ENCODE results near the gene RIMBP2.

RIMBP2 gene

GRCh38 chr12:130391186-130391585 lies 324.9 kb downstream of the RIMBP2 start:
- H3K27me3 ChIP-seq (replicated peaks; ENCODE audit: insufficient read depth, low read length), result no peaks in the 10 kb centered on the region
- H4K20me1 ChIP-seq (ENCODE audit: insufficient read depth, low read length), result no peaks in the 10 kb centered on the region
- no peak overlapping the region for H2AFZ ChIP-seq (ENCODE audit: low read length)
- no peaks in the 10 kb centered on the region for H3K36me3 ChIP-seq (replicated peaks; ENCODE audit: insufficient read depth, low read length)
- no peak overlapping the region for H3K27ac ChIP-seq (ENCODE audit: low read length)
- no peaks in the 10 kb centered on the region for H3F3A ChIP-seq (ENCODE audit: insufficient read depth, low read length)
- no peak overlapping the region for H3K4me3 ChIP-seq (ENCODE audit: low read length)
- TF ChIP-seq EZH2 (optimal IDR thresholded peaks at IDR 0.05; ENCODE audit: low read depth, low read length) (no peak), EZH2phosphoT487 (IDR thresholded peaks at IDR 0.05; ENCODE audit: low read length) (no peak), CTCF (IDR thresholded peaks at IDR 0.05; ENCODE audit: low read length) (no peak)
- no peaks in the 10 kb centered on the region for H3K9me3 ChIP-seq (replicated peaks; ENCODE audit: insufficient read depth, low read length)
- DNase-seq, result no peak
- H3K9me2 ChIP-seq (replicated peaks; ENCODE audit: insufficient read depth, low read length), result no peaks in the 10 kb centered on the region
- no peak overlapping the region for H3K4me2 ChIP-seq (ENCODE audit: low read depth, low read length)
- no peaks in the 10 kb centered on the region for H3K4me1 ChIP-seq (ENCODE audit: low read length)
- no peaks in the 10 kb centered on the region for H3K79me2 ChIP-seq (ENCODE audit: low read length)
- no peak overlapping the region for H3K9ac ChIP-seq (ENCODE audit: low read length)

- Histone ChIP-seq H4K20me1 (ENCODE audit: insufficient read depth, low read length) (no peaks in the 10 kb centered on the region), H3K27me3 (replicated peaks; ENCODE audit: insufficient read depth, low read length) (no peaks in the 10 kb centered on the region), H3K4me2 (ENCODE audit: low read depth, low read length) (no peak overlapping the region), H3F3A (ENCODE audit: insufficient read depth, low read length) (no peaks in the 10 kb centered on the region), H3K36me3 (replicated peaks; ENCODE audit: insufficient read depth, low read length) (no peaks in the 10 kb centered on the region), H3K27ac (ENCODE audit: low read length) (no peak overlapping the region), H3K9ac (ENCODE audit: low read length) (no peak overlapping the region), H2AFZ (ENCODE audit: low read length) (no peak overlapping the region), H3K4me1 (ENCODE audit: low read length) (no peaks in the 10 kb centered on the region), H3K9me2 (replicated peaks; ENCODE audit: insufficient read depth, low read length) (no peaks in the 10 kb centered on the region), H3K4me3 (ENCODE audit: low read length) (no peak overlapping the region), H3K79me2 (ENCODE audit: low read length) (no peaks in the 10 kb centered on the region), H3K9me3 (replicated peaks; ENCODE audit: insufficient read depth, low read length) (no peaks in the 10 kb centered on the region)
- TF ChIP-seq EZH2phosphoT487 (IDR thresholded peaks at IDR 0.05; ENCODE audit: low read length) (no peak), EZH2 (optimal IDR thresholded peaks at IDR 0.05; ENCODE audit: low read depth, low read length) (no peak), CTCF (IDR thresholded peaks at IDR 0.05; ENCODE audit: low read length) (no peak)
- DNase-seq, result no peak
Measured at GRCh38 chr12:130385193-130385592, 330.9 kb downstream of the RIMBP2 start.

- no peak overlapping the region for H3K9ac ChIP-seq (ENCODE audit: low read length)
- H3F3A ChIP-seq (ENCODE audit: insufficient read depth, low read length), result no peaks in the 10 kb centered on the region
- no peaks in the 10 kb centered on the region for H3K79me2 ChIP-seq (ENCODE audit: low read length)
- no peak overlapping the region for H3K4me2 ChIP-seq (ENCODE audit: low read depth, low read length)
- no peak overlapping the region for H3K4me3 ChIP-seq (ENCODE audit: low read length)
- H3K27ac ChIP-seq (ENCODE audit: low read length), result no peak overlapping the region
- H2AFZ ChIP-seq (ENCODE audit: low read length), result no peak overlapping the region
- H3K9me2 ChIP-seq (replicated peaks; ENCODE audit: insufficient read depth, low read length), result no peaks in the 10 kb centered on the region
- H3K4me1 ChIP-seq (ENCODE audit: low read length), result no peaks in the 10 kb centered on the region
- H3K36me3 ChIP-seq (replicated peaks; ENCODE audit: insufficient read depth, low read length), result no peaks in the 10 kb centered on the region
- H3K9me3 ChIP-seq (replicated peaks; ENCODE audit: insufficient read depth, low read length), result no peaks in the 10 kb centered on the region
- DNase-seq, result no peak
- no peaks in the 10 kb centered on the region for H3K27me3 ChIP-seq (replicated peaks; ENCODE audit: insufficient read depth, low read length)
- TF ChIP-seq CTCF (IDR thresholded peaks at IDR 0.05; ENCODE audit: low read length) (no peak), EZH2phosphoT487 (IDR thresholded peaks at IDR 0.05; ENCODE audit: low read length) (no peak), EZH2 (optimal IDR thresholded peaks at IDR 0.05; ENCODE audit: low read depth, low read length) (no peak)
- no peaks in the 10 kb centered on the region for H4K20me1 ChIP-seq (ENCODE audit: insufficient read depth, low read length)
Measured at GRCh38 chr12:130384234-130384633, 331.9 kb downstream of the RIMBP2 start.
